Measurements from ENCODE around the gene FBXO8.

- no peak for TF ChIP-seq SMC3 (IDR thresholded peaks at IDR 0.05; ENCODE audit: low read depth, low read length)
- no peak for TF ChIP-seq CTCF (IDR thresholded peaks at IDR 0.05)
- TF ChIP-seq GABPA (IDR thresholded peaks at IDR 0.05; ENCODE audit: low read depth): no peak
- TF ChIP-seq MAX (IDR thresholded peaks at IDR 0.05; ENCODE audit: low read depth): no peak
- no peak for TF ChIP-seq RAD21 (IDR thresholded peaks at IDR 0.05; ENCODE audit: low read length)
These were observed 28.1 kb downstream of the FBXO8 start for GRCh38 chr4:174255374-174255773.
